Adrenal gland (tissue), 12 donors: ENCODE results near the gene CNGB1. TPM values are rescaled to one million over a fixed set of nuclear protein-coding genes. Genes with fewer than 3 reads are reported as not detected.
"Not testable (repeated sequence)": the region's sequence is repeated elsewhere in the genome, so short reads cannot be mapped to it uniquely, and the experiment has no call there.

Experiments used
- DNase-seq, 7 donors: peaks; one replicate each; pipeline ENCODE4 v3.0.0-alpha.2; 2019 to 2020
- H3K27ac ChIP-seq, 5 donors: fragments of 200-600 bp; sonication (generic) in 4 of 5; 1 replicate in 3 of 5; 2 replicates in 2 of 5; pipeline versions ENCODE4 v1.5.1 to v1.8.0; 2016 to 2020; ENCODE audit warnings: mild to moderate bottlenecking in 1 of 5
- H3K27me3 ChIP-seq: fragments of 200-600 bp; 2 replicates; pipeline ENCODE4 v1.8.0; 2021
- H3K36me3 ChIP-seq, 2 donors: fragments of 200-600 bp; replicated peaks in 1 of 2; 1 replicate in 1 of 2; 2 replicates in 1 of 2; pipeline versions ENCODE4 v1.5.1 to v1.8.0; 2018 to 2022
- H3K4me1 ChIP-seq, 2 donors: fragments of 200-600 bp; replicated peaks in 1 of 2; 1 replicate in 1 of 2; 2 replicates in 1 of 2; pipeline versions ENCODE4 v1.5.1 to v1.8.0; 2018 to 2021
- H3K4me3 ChIP-seq, 4 donors: fragments of 200-600 bp; sonication (generic) in 3 of 4; one replicate each; pipeline ENCODE4 v1.5.1; 2016 to 2018
- H3K9me3 ChIP-seq, 3 donors: fragments of 200-600 bp; sonication (generic) in 1 of 3; replicated peaks in 1 of 3; 1 replicate in 2 of 3; 2 replicates in 1 of 3; pipeline versions ENCODE4 v1.5.1 to v1.8.0; 2016 to 2021
- POLR2A ChIP-seq, 2 donors: fragments of 450-650 bp; IDR thresholded peaks; one replicate each; pipeline ENCODE4 v1.6.1; 2017; ENCODE audit warnings: antibody characterized with exemption in 2 of 2, mild to moderate bottlenecking in 2 of 2, moderate library complexity in 1 of 2
- WGBS, 4 donors: extraction: QIAGEN DNeasy Blood & Tissue Kit in 2 of 4; methylation state at CpG; one replicate each; pipeline versions ENCODE4 v1.1.5 to v1.1.7; 2013 to 2017; 5-methylcytosine and 5-hydroxymethylcytosine counted together
- intact Hi-C, 2 donors: fragments of 100-400 bp; cut with DNase I; formaldehyde crosslinking; loops; one replicate each; pipeline versions ENCODE4 v1.14.1 to v1.15.0; 2022 to 2023
- polyA plus RNA-seq, 3 donors: library from polyadenylated mRNA; stranded (reverse); fragments of 200-250 nt in 2 of 3; fragments of 350-450 nt in 1 of 3; fragmentation: Illumina TruSeq in 1 of 3; extraction: RNeasy Lipid Tissue Mini Kit (QIAGEN cat#74804) in 1 of 3; gene quantifications; one replicate each; pipeline ENCODE4 v1.2.3, GENCODE V29; 2013 to 2014
- total RNA-seq, 9 donors: library from RNA; depleted of rRNA in 4 of 9; stranded (reverse); fragments of >200 nt in 4 of 9; fragments of 120-200 nt in 1 of 9; fragmentation: NEBNext Ultra II Directional in 1 of 9; extraction: Animal tissue kit (Norgen Biotek cat#: 25700) in 1 of 9; gene quantifications; one replicate each; pipeline versions ENCODE4 v1.1.0 to v1.2.4, GENCODE V29; 2013 to 2023
- TF ChIP-seq, protein P1 (sequence below), 6 experiments: fragments of 450-650 bp in 4 of 6; fragments of 200-600 bp in 2 of 6; sonication (generic) in 1 of 6; IDR thresholded peaks; 1 replicate in 5 of 6; 2 replicates in 1 of 6; pipeline versions ENCODE4 v1.5.1 to v1.8.0; 2016 to 2021; ENCODE audit warnings: antibody characterized with exemption in 6 of 6, mild to moderate bottlenecking in 2 of 6, moderate library complexity in 1 of 6
- donor health status: healthy with polysubstance abuse.
- donor health status: Bipolar disorder and iron deficiency.
- donor health status: DM: yes; HTN: yes; CAD: no.
- donor health status: DM: no; HTN: no; CAD: no.
- donor health status: DM: no; HTN: no; CAD: no.
- donor health status: DM: yes; HTN: yes; CAD: no.

Gene CNGB1
- total and polyA plus RNA-seq, 12 donors, result 0.67 to 2.4 (median 1.5) TPM; not detected in 5

DNA sequence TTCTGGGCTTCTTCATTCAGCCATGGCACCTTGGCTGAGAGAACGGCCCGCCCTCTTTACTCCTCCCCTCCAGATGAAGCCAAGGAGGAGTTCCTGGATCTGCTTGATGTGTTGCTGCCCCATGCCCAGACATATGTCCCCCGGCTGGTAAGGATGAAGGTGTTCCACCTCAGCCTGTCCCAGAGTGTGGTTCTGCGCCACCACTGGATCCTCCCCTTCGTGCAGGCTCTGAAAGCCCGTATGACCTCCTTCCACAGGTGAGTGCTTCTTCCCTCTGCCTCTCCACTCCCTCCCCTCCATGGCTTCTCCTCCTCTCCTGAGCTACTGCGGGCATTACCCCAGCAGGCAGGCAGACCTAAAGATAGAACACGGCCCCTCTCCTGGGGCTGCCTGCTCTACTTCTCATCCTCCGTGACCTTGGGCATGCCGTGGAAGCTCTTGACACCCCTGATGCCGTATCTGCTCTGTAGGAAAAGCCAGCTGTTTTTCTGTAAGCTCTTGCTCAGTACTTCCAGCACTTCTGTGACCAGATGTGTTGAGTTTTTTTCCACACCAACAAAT, 39.0 kb upstream of the CNGB1 start:
- Histone ChIP-seq H3K4me3 (no peak overlapping the region), H3K36me3 (peaks cover 0 to 36% of the 10 kb centered on the region in 2 donors), H3K4me1 (peaks cover 5 to 11% of the 10 kb centered on the region in 2 donors), H3K27me3 (no peaks in the 10 kb centered on the region), H3K27ac (no peak overlapping the region), H3K9me3 (no peaks in the 10 kb centered on the region)
- 70 to 76% (median 73%) methylated on average over 11 of the region's 11 CpGs for WGBS, 4 donors
- DNase-seq, result peak in 1 of 7 donors; percentile 38
- TF ChIP-seq, protein P1, sequence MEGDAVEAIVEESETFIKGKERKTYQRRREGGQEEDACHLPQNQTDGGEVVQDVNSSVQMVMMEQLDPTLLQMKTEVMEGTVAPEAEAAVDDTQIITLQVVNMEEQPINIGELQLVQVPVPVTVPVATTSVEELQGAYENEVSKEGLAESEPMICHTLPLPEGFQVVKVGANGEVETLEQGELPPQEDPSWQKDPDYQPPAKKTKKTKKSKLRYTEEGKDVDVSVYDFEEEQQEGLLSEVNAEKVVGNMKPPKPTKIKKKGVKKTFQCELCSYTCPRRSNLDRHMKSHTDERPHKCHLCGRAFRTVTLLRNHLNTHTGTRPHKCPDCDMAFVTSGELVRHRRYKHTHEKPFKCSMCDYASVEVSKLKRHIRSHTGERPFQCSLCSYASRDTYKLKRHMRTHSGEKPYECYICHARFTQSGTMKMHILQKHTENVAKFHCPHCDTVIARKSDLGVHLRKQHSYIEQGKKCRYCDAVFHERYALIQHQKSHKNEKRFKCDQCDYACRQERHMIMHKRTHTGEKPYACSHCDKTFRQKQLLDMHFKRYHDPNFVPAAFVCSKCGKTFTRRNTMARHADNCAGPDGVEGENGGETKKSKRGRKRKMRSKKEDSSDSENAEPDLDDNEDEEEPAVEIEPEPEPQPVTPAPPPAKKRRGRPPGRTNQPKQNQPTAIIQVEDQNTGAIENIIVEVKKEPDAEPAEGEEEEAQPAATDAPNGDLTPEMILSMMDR (IDR thresholded peaks at IDR 0.05), result no peak
- TF ChIP-seq POLR2A (IDR thresholded peaks at IDR 0.05), result no peak
- intact Hi-C loops, result no loop called here

DNA sequence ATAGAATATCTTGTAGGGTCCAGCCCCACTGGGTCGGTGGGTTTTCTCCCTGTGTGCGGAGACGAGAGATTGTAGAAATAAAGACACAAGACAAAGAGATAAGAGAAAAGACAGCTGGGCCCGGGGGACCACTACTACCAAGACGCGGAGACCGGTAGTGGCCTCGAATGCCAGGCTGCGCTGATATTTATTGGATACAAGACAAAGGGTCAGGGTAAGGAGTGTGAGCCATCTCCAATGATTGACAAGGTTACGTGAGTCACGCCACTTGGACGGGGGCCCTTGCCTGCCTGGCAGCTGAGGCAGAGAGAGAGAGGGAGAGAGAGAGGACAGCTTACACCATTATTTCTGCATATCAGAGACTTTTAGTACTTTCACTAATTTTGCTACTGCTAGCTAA, 33.8 kb upstream of the CNGB1 start:
- H3K27me3 ChIP-seq, intact Hi-C loops, H3K36me3 ChIP-seq, H3K9me3 ChIP-seq, H3K4me3 ChIP-seq: not testable (repeated sequence)
- Histone ChIP-seq H3K27ac (peak overlapping the region in 4 of 5 donors; percentile 71 to 83 (median 78)), H3K4me1 (peaks cover 11 to 25% of the 10 kb centered on the region in 2 donors)
- DNase-seq, result peak; percentile 80 to 93 (median 89)
- WGBS, 4 donors, result 38 to 55% (median 42%) methylated on average over 12 of the region's 12 CpGs

DNA sequence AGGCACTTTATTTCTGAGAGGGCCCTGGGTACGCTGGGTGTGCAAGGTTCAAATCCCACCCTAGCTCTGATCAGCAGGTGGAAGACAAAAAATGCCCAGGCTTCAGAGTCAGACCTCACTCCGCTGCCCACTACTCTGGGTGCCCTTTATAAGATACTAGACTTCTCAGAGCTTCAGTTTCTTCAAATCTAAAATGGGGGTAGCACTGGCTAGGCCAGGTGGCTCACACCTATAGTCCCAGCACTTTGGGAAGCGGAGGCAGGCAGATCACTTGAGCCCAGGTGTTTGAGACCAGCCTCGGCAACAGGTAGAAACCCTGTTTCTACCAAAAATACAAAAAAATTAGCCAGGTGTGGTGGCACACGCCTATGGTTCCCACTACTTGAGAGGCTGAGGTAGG, 32.0 kb upstream of the CNGB1 start:
- WGBS, 4 donors, result 89 to 97% (median 94%) methylated on average over 5 of the region's 5 CpGs

DNA sequence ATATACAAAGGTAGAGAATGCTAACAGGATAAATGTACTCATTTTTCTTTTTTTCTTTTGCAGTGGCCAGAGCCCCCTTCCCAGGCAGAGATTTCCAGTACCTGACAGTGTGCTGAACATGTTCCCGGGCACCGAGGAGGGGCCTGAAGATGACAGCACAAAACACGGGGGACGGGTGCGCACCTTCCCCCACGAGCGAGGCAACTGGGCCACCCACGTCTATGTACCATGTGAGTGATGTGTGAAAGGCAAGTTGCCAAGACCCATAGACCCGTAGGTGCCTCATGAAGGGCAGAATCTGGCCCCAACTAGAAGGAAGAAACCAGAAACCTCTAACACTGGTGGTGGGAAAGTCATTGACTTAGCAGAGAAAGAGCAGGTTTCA, 31.5 kb upstream of the CNGB1 start:
- WGBS, 4 donors, result 84 to 92% (median 84%) methylated on average over 9 of the region's 9 CpGs
- no peaks in the 10 kb centered on the region for H3K9me3 ChIP-seq
- H3K27me3 ChIP-seq, result no peaks in the 10 kb centered on the region
- no peak overlapping the region for H3K27ac ChIP-seq
- TF ChIP-seq, protein P1 (IDR thresholded peaks at IDR 0.05), result no peak
- DNase-seq, result no peak
- H3K4me1 ChIP-seq, result peaks cover 19 to 37% of the 10 kb centered on the region in 2 donors
- H3K4me3 ChIP-seq, result no peak overlapping the region
- intact Hi-C loops, result no loop called here
- H3K36me3 ChIP-seq, result peaks cover 0 to 15% of the 10 kb centered on the region in 2 donors

More for the DNA sequence above, 32.0 kb upstream of the CNGB1 start:
- intact Hi-C loops, result no loop called here
- Histone ChIP-seq H3K4me1 (peaks cover 19 to 37% of the 10 kb centered on the region in 2 donors), H3K36me3 (peaks cover 0 to 10% of the 10 kb centered on the region in 2 donors), H3K27me3 (no peaks in the 10 kb centered on the region), H3K27ac (no peak overlapping the region), H3K4me3 (no peak overlapping the region), H3K9me3 (no peaks in the 10 kb centered on the region)
- no peak for DNase-seq
- TF ChIP-seq, protein P1 (IDR thresholded peaks at IDR 0.05), result no peak
- TF ChIP-seq POLR2A (IDR thresholded peaks at IDR 0.05), result no peak
